K562 (cell line): ENCODE results near the gene MAD1L1. TPM values are rescaled to one million over a fixed set of nuclear protein-coding genes. Genes with fewer than 3 reads are reported as not detected.

ENCODE experiments used
- DLX4 ChIP-seq: fragments of 250-450 bp; sonication (Bioruptor Pico); IDR thresholded peaks from 2 replicates; pipeline ENCODE4 v1.6.1; 2021; ENCODE audit warnings: mild to moderate bottlenecking
- KDM2B ChIP-seq: fragments of 250-450 bp; sonication (Bioruptor Pico); IDR thresholded peaks from 2 replicates; pipeline ENCODE4 v1.8.0; 2021; ENCODE audit warnings: mild to moderate bottlenecking, moderate library complexity
- REST ChIP-seq, 2 experiments: fragments of 450-650 bp; formaldehyde crosslinking in 1 of 2; IDR thresholded peaks; 2 replicates each; pipeline versions ENCODE4 v1.4.0 to v1.6.1; 2014 to 2020; ENCODE audit warnings: mild to moderate bottlenecking in 2 of 2, borderline replicate concordance in 1 of 2, low read depth in 1 of 2
- polyA plus RNA-seq, 8 experiments: library from polyadenylated mRNA; depleted of rRNA in 4 of 8; stranded (reverse) in 5 of 8; unstranded in 3 of 8; fragments of >200 nt; fragmentation: Nextera tagmentation in 2 of 8; fragmentation: Illumina TruSeq in 1 of 8; extraction: Ambion mirVana in 2 of 8; extraction: Trizol in 1 of 8; gene quantifications; 2 replicates each; pipeline versions ENCODE4 v1.2.1 to v1.2.3, GENCODE V29; 2011 to 2014; ENCODE audit warnings: inconsistent platforms in 1 of 8, missing spikeins in 1 of 8
- total RNA-seq, 7 experiments: library from RNA; depleted of rRNA in 6 of 7; stranded (reverse); fragments of >200 nt in 6 of 7; fragmentation: Illumina TruSeq in 2 of 7; extraction: Trizol in 2 of 7; gene quantifications; 2 replicates each; pipeline versions ENCODE4 v1.2.1 to v1.2.3, GENCODE V29; 2011 to 2021; ENCODE audit warnings: low replicate concordance in 1 of 7
- TF ChIP-seq, protein P1 (sequence below), 2 experiments: IDR thresholded peaks; 2 replicates each; pipeline ENCODE4 v1.6.1; 2011; ENCODE audit warnings: borderline replicate concordance in 1 of 2, control low read depth in 1 of 2, low read depth in 1 of 2, low read length in 1 of 2, mild to moderate bottlenecking in 1 of 2, mixed read lengths in 1 of 2, moderate library complexity in 1 of 2; ENCODE audit not compliant: insufficient read depth in 1 of 2, insufficient read length in 1 of 2, poor library complexity in 1 of 2, severe bottlenecking in 1 of 2; ENCODE audit errors: extremely low read depth in 1 of 2

Gene MAD1L1
- total and polyA plus RNA-seq, 9 of the 15 experiments (the other 6 are each of a cell fraction or from before 2014, with no cell fraction given): 1.7 to 89.7 (median 18.0) TPM

DNA sequence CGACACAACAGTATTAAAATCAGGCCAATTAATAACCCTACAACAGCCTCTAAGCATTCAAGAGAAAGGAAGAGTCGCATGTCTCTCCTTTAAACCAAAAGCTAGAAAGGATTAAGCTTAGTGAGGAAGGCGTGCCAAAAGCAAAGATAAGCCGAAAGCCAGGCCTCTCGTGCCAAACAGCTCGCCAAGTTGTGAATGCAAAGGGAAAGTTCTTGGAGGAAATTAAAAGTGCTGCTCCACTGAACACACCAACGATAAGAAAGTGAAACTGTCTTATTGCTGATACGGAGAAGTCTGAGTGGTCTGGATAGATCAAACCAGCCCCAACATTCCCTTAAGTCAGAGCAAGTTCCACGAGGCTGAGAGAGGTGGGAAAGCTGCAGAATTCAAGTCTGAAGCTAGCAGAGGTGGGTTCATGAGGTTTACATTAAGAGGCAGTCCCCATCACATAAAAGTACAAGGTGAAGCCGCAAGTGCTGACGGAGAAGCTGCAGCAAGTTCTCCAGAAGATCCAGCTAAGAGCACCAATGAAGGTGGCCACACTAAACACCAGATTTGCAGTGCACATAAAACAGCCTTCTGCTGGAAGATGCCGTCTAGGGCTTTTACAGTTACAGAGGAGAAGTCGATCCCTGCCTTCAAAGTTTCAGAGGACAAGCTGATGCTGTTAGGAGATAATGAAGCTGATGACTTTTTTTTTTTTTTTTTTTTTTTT is 194.8 kb downstream of the MAD1L1 start (continued):
- no peak for TF ChIP-seq REST (IDR thresholded peaks at IDR 0.05; ENCODE audit: borderline replicate concordance)
- no peak for TF ChIP-seq REST (CRISPR knock-in tag; IDR thresholded peaks at IDR 0.05; ENCODE audit: low read depth)
- TF ChIP-seq, protein P1, sequence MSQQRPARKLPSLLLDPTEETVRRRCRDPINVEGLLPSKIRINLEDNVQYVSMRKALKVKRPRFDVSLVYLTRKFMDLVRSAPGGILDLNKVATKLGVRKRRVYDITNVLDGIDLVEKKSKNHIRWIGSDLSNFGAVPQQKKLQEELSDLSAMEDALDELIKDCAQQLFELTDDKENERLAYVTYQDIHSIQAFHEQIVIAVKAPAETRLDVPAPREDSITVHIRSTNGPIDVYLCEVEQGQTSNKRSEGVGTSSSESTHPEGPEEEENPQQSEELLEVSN (IDR thresholded peaks at IDR 0.05; ENCODE audit: borderline replicate concordance in 1 of 2, extremely low read depth in 1 of 2, insufficient read depth in 1 of 2, insufficient read length in 1 of 2, low read depth in 1 of 2, low read length in 1 of 2, poor library complexity in 1 of 2, severe bottlenecking in 1 of 2): peak in 1 of 2 experiments; percentile 39
- TF ChIP-seq DLX4 (CRISPR knock-in tag): no peak
- no peak for TF ChIP-seq KDM2B (CRISPR knock-in tag)
